Sigmoid colon (tissue), 7 donors: ENCODE measurements around the gene BRD8. TPM values are rescaled to one million over a fixed set of nuclear protein-coding genes. Genes with fewer than 3 reads are reported as not detected.

Source experiments
- DNase-seq: peaks from one replicate; pipeline ENCODE4 v3.0.0-alpha.2; 2019
- H3K27ac ChIP-seq, 4 donors: fragments of 200-600 bp; sonication (generic); one replicate each; pipeline ENCODE4 v1.5.1; 2016 to 2019; ENCODE audit warnings: mild to moderate bottlenecking in 1 of 4
- H3K27me3 ChIP-seq, 3 donors: fragments of 200-600 bp; sonication (generic); one replicate each; pipeline ENCODE4 v1.5.1; 2019; ENCODE audit warnings: mild to moderate bottlenecking in 1 of 3
- H3K36me3 ChIP-seq, 4 donors: fragments of 200-600 bp; sonication (generic); one replicate each; pipeline ENCODE4 v1.5.1; 2016 to 2019
- H3K4me1 ChIP-seq, 4 donors: fragments of 200-600 bp; sonication (generic); one replicate each; pipeline ENCODE4 v1.5.1; 2017 to 2019
- H3K4me3 ChIP-seq, 4 donors: fragments of 200-600 bp; sonication (generic); one replicate each; pipeline ENCODE4 v1.5.1; 2017 to 2019; ENCODE audit warnings: mild to moderate bottlenecking in 2 of 4, moderate library complexity in 1 of 4
- H3K9me3 ChIP-seq, 4 donors: fragments of 200-600 bp in 3 of 4; sonication (generic) in 3 of 4; one replicate each; pipeline versions ENCODE4 v1.5.1 to v1.6.1; 2013 to 2019
- CTCF ChIP-seq, 4 experiments: fragments of 450-650 bp in 3 of 4; fragments of 200-600 bp in 1 of 4; IDR thresholded peaks; one replicate each; pipeline ENCODE4 v1.5.1; 2016 to 2019; ENCODE audit warnings: antibody characterized with exemption in 4 of 4, mild to moderate bottlenecking in 3 of 4, moderate library complexity in 2 of 4
- EP300 ChIP-seq, 4 donors: sonication (generic); formaldehyde crosslinking; IDR thresholded peaks; one replicate each; pipeline ENCODE4 v1.6.1; 2017; ENCODE audit warnings: antibody characterized with exemption in 4 of 4
- POLR2A ChIP-seq, 2 donors: fragments of 450-650 bp; IDR thresholded peaks; one replicate each; pipeline ENCODE4 v1.6.1; 2016; ENCODE audit warnings: antibody characterized with exemption in 2 of 2, mild to moderate bottlenecking in 2 of 2, moderate library complexity in 2 of 2
- POLR2AphosphoS5 ChIP-seq, 4 donors: sonication (generic); formaldehyde crosslinking; IDR thresholded peaks; one replicate each; pipeline ENCODE4 v1.6.1; 2017; ENCODE audit warnings: antibody characterized with exemption in 4 of 4
- WGBS, 2 donors: extraction: QIAGEN DNeasy Blood & Tissue Kit; methylation state at CpG; one replicate each; pipeline ENCODE4 v1.1.7; 2013; 5-methylcytosine and 5-hydroxymethylcytosine counted together
- intact Hi-C: fragments of 100-400 bp; cut with DNase I; formaldehyde crosslinking; loops from one replicate; pipeline ENCODE4 v1.15.1; 2023
- polyA plus RNA-seq, 3 donors: library from polyadenylated mRNA; stranded (reverse); fragments of 200-250 nt; gene quantifications; one replicate each; pipeline ENCODE4 v1.2.3, GENCODE V29; 2013
- total RNA-seq, 4 donors: library from RNA; depleted of rRNA; stranded (reverse); fragments of >200 nt; gene quantifications; one replicate each; pipeline ENCODE4 v1.1.0, GENCODE V29; 2016
- donor health status: healthy with polysubstance abuse.
- donor health status: Bipolar disorder and iron deficiency.
- donor health status: healthy.

BRD8 gene
- total and polyA plus RNA-seq, 7 donors: 13.4 to 52.3 (median 48.5) TPM

GRCh38 chr5:138188626-138189025 lies 10.2 kb upstream of the BRD8 start:
- 89 to 92% methylated on average over 3 of the region's 3 CpGs for WGBS, 2 donors
- no peak overlapping the region for H3K27ac ChIP-seq
- H3K9me3 ChIP-seq: no peaks in the 10 kb centered on the region
- intact Hi-C loops: no loop called here
- H3K4me3 ChIP-seq: no peak overlapping the region
- TF ChIP-seq CTCF (IDR thresholded peaks at IDR 0.05) (no peak), POLR2A (IDR thresholded peaks at IDR 0.05) (no peak), EP300 (IDR thresholded peaks at IDR 0.05) (no peak), POLR2AphosphoS5 (IDR thresholded peaks at IDR 0.05) (no peak)
- H3K36me3 ChIP-seq: peaks cover 23 to 96% (median 51%) of the 10 kb centered on the region in 4 donors
- no peak for DNase-seq
- no peaks in the 10 kb centered on the region for H3K27me3 ChIP-seq
- H3K4me1 ChIP-seq: no peaks in the 10 kb centered on the region

- intact Hi-C loops: no loop called here
- H3K27ac ChIP-seq: no peak overlapping the region
- H3K4me3 ChIP-seq: no peak overlapping the region
- H3K27me3 ChIP-seq: no peaks in the 10 kb centered on the region
- no peaks in the 10 kb centered on the region for H3K9me3 ChIP-seq
- H3K36me3 ChIP-seq: peaks cover 10 to 71% (median 36%) of the 10 kb centered on the region in 4 donors
- DNase-seq: no peak
- WGBS, 2 donors: 79 to 87% methylated on average over 2 of the region's 2 CpGs
- no peaks in the 10 kb centered on the region for H3K4me1 ChIP-seq
- TF ChIP-seq EP300 (IDR thresholded peaks at IDR 0.05): no peak
- no peak for TF ChIP-seq POLR2AphosphoS5 (IDR thresholded peaks at IDR 0.05)
- TF ChIP-seq CTCF (IDR thresholded peaks at IDR 0.05): no peak
- no peak for TF ChIP-seq POLR2A (IDR thresholded peaks at IDR 0.05)
These were observed 7.6 kb upstream of the BRD8 start for GRCh38 chr5:138186002-138186447.

- H3K4me3 ChIP-seq: no peak overlapping the region
- H3K9me3 ChIP-seq: no peaks in the 10 kb centered on the region
- DNase-seq: no peak
- intact Hi-C loops: no loop called here
- no peak overlapping the region for H3K27ac ChIP-seq
- H3K27me3 ChIP-seq: no peaks in the 10 kb centered on the region
- 96% methylated on average over 6 of the region's 6 CpGs for WGBS, 2 donors
- H3K4me1 ChIP-seq: peaks cover 0 to 10% (median 8%) of the 10 kb centered on the region in 4 donors
- TF ChIP-seq POLR2A (IDR thresholded peaks at IDR 0.05) (no peak), POLR2AphosphoS5 (IDR thresholded peaks at IDR 0.05) (no peak), CTCF (IDR thresholded peaks at IDR 0.05) (no peak), EP300 (IDR thresholded peaks at IDR 0.05) (no peak)
- peaks cover 0 to 41% (median 14%) of the 10 kb centered on the region in 4 donors for H3K36me3 ChIP-seq
These were observed 4.4 kb upstream of the BRD8 start for GRCh38 chr5:138182808-138183207.

GRCh38 chr5:138180841-138181240 lies 2.4 kb upstream of the BRD8 start:
- peaks cover 0 to 27% (median 20%) of the 10 kb centered on the region in 4 donors for H3K4me1 ChIP-seq
- H3K27ac ChIP-seq: no peak overlapping the region
- 93% methylated on average over 5 of the region's 5 CpGs for WGBS, 2 donors
- intact Hi-C loops: no loop called here
- no peak overlapping the region for H3K4me3 ChIP-seq
- no peak for DNase-seq
- no peaks in the 10 kb centered on the region for H3K27me3 ChIP-seq
- peaks cover 0 to 31% (median 8%) of the 10 kb centered on the region in 4 donors for H3K36me3 ChIP-seq
- TF ChIP-seq CTCF (IDR thresholded peaks at IDR 0.05) (no peak), POLR2A (IDR thresholded peaks at IDR 0.05) (no peak), POLR2AphosphoS5 (IDR thresholded peaks at IDR 0.05) (no peak), EP300 (IDR thresholded peaks at IDR 0.05) (no peak)
- H3K9me3 ChIP-seq: no peaks in the 10 kb centered on the region

GRCh38 chr5:138180183-138180782 lies 1.9 kb upstream of the BRD8 start:
- intact Hi-C loops: no loop called here
- no peak for DNase-seq
- no peaks in the 10 kb centered on the region for H3K9me3 ChIP-seq
- no peak overlapping the region for H3K4me3 ChIP-seq
- TF ChIP-seq POLR2A (IDR thresholded peaks at IDR 0.05) (no peak), EP300 (IDR thresholded peaks at IDR 0.05) (no peak), CTCF (IDR thresholded peaks at IDR 0.05) (no peak), POLR2AphosphoS5 (IDR thresholded peaks at IDR 0.05) (no peak)
- peaks cover 0 to 29% (median 8%) of the 10 kb centered on the region in 4 donors for H3K36me3 ChIP-seq
- peaks cover 0 to 27% (median 20%) of the 10 kb centered on the region in 4 donors for H3K4me1 ChIP-seq
- WGBS, 2 donors: 76 to 78% methylated on average over 5 of the region's 5 CpGs
- H3K27me3 ChIP-seq: no peaks in the 10 kb centered on the region
- no peak overlapping the region for H3K27ac ChIP-seq
